ENCODE data around the gene FBXO11. TPM values are rescaled to one million over a fixed set of nuclear protein-coding genes. Genes with fewer than 3 reads are reported as not detected.

The FBXO11 gene
- total RNA-seq, 4 donors from 2014 or later = 21.5 to 31.8 (median 28.4) TPM

DNA sequence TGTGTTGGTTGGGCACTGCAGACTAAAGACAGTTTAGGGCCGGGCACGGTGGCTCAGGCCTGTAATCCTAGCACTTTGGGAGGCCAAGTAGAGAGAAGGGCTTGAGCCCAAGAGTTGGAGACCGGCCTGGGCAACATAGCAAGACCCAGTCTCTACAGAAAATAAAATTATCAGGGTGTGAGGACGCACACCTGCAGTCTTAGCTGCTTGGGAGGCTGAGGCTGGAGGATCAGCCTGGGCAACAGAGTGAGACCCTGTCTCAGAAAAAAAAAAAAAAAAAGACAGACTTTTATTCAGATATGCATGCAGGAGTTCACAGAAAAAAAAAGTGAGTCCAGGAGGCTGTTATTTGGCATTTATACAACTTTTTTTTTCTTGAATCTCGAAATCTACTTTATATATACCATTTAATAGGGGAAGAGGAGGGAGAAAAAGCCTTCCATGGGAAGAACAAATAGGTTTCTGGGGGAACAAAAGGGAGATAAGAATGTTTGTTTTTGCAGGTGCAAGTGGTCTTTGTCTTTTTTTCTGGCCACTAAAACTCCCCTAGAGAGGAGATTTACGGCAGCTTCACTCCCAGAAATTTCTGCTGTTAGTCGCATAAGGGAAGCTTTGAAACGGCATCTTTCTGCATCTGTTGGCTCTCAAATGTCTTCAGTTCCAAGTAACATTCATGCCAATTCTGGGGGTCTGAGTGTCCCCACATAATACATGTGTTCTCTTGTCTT is 127.4 kb downstream of the FBXO11 start:
- TF ChIP-seq, protein P1, sequence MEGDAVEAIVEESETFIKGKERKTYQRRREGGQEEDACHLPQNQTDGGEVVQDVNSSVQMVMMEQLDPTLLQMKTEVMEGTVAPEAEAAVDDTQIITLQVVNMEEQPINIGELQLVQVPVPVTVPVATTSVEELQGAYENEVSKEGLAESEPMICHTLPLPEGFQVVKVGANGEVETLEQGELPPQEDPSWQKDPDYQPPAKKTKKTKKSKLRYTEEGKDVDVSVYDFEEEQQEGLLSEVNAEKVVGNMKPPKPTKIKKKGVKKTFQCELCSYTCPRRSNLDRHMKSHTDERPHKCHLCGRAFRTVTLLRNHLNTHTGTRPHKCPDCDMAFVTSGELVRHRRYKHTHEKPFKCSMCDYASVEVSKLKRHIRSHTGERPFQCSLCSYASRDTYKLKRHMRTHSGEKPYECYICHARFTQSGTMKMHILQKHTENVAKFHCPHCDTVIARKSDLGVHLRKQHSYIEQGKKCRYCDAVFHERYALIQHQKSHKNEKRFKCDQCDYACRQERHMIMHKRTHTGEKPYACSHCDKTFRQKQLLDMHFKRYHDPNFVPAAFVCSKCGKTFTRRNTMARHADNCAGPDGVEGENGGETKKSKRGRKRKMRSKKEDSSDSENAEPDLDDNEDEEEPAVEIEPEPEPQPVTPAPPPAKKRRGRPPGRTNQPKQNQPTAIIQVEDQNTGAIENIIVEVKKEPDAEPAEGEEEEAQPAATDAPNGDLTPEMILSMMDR (IDR thresholded peaks at IDR 0.05 in 4 of 5, conservative IDR thresholded peaks at IDR 0.05 in 1 of 5) = no peak
- no peak for TF ChIP-seq POLR2A (IDR thresholded peaks at IDR 0.05)
- H3K4me3 ChIP-seq = no peak overlapping the region
- H3K27me3 ChIP-seq = no peaks in the 10 kb centered on the region
- H3K27ac ChIP-seq = no peak overlapping the region
- no peak for DNase-seq
- in situ Hi-C loops (cut with MboI; ENCODE audit: low sequenced_read_pairs in 4 of 4) (no loop called here), intact Hi-C loops (cut with DNase I; ENCODE audit: low total_unique reads) (no loop called here)
- H3K4me1 ChIP-seq = peaks cover 0 to 5% of the 10 kb centered on the region in 2 donors
- ATAC-seq = no peak
- no peaks in the 10 kb centered on the region for H3K36me3 ChIP-seq
- H3K9me3 ChIP-seq = no peaks in the 10 kb centered on the region

GRCh38 chr2:47777277-47777937 is 128.9 kb downstream of the FBXO11 start:
- ATAC-seq (no peak), DNase-seq (no peak)
- H3K36me3 ChIP-seq = no peaks in the 10 kb centered on the region
- intact Hi-C loops (cut with DNase I; ENCODE audit: low total_unique reads) = no loop called here
- TF ChIP-seq, protein P1 (IDR thresholded peaks at IDR 0.05 in 4 of 5, conservative IDR thresholded peaks at IDR 0.05 in 1 of 5) = no peak
- TF ChIP-seq POLR2A (IDR thresholded peaks at IDR 0.05) = no peak
- H3K27me3 ChIP-seq = no peaks in the 10 kb centered on the region
- H3K27ac ChIP-seq = no peak overlapping the region
- no peaks in the 10 kb centered on the region for H3K9me3 ChIP-seq
- in situ Hi-C loops (cut with MboI; ENCODE audit: low sequenced_read_pairs in 4 of 4) = no loop called here
- no peak overlapping the region for H3K4me3 ChIP-seq
- H3K4me1 ChIP-seq = no peaks in the 10 kb centered on the region

DNA sequence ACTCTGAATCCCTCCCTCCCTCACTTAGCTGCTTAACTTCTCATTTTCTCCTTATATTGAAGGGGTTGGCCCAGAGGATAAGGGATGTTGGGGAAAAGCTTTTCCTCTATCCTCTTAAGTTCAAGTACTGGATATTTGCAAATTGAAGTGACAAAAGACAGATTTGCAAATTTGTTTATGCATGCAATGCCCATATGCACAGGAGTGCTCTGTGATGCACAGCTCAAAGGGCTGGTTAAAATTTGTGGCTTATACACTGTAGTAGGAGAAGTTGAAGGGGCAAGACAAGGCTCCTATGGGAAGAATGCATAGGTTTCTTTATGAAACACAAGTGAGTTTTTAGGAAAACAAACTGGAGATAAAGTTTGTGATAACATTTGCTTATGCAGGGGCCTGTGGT is 131.7 kb downstream of the FBXO11 start:
- no peak for TF ChIP-seq POLR2A (IDR thresholded peaks at IDR 0.05)
- TF ChIP-seq, protein P1 (IDR thresholded peaks at IDR 0.05 in 4 of 5, conservative IDR thresholded peaks at IDR 0.05 in 1 of 5) = no peak
- no peaks in the 10 kb centered on the region for H3K27me3 ChIP-seq
- no peaks in the 10 kb centered on the region for H3K36me3 ChIP-seq
- in situ Hi-C loops (cut with MboI; ENCODE audit: low sequenced_read_pairs in 4 of 4) = no loop called here
- DNase-seq = no peak
- no peaks in the 10 kb centered on the region for H3K4me1 ChIP-seq
- no peaks in the 10 kb centered on the region for H3K9me3 ChIP-seq
- H3K27ac ChIP-seq = no peak overlapping the region
- intact Hi-C loops (cut with DNase I; ENCODE audit: low total_unique reads) = no loop called here
- no peak for ATAC-seq
- no peak overlapping the region for H3K4me3 ChIP-seq

- intact Hi-C loops (cut with DNase I; ENCODE audit: low total_unique reads) = no loop called here
- DNase-seq = no peak
- H3K9me3 ChIP-seq = no peaks in the 10 kb centered on the region
These were observed 134.0 kb downstream of the FBXO11 start for GRCh38 chr2:47772343-47772742.

More at GRCh38 chr2:47772343-47772742, 134.0 kb downstream of the FBXO11 start:
- in situ Hi-C loops (cut with MboI; ENCODE audit: low sequenced_read_pairs in 4 of 4) = no loop called here
- no peaks in the 10 kb centered on the region for H3K4me1 ChIP-seq
- no peaks in the 10 kb centered on the region for H3K36me3 ChIP-seq
- no peak for TF ChIP-seq POLR2A (IDR thresholded peaks at IDR 0.05)
- TF ChIP-seq, protein P1 (IDR thresholded peaks at IDR 0.05 in 4 of 5, conservative IDR thresholded peaks at IDR 0.05 in 1 of 5) = no peak
- no peak overlapping the region for H3K27ac ChIP-seq
- ATAC-seq = no peak
- no peaks in the 10 kb centered on the region for H3K27me3 ChIP-seq
- no peak overlapping the region for H3K4me3 ChIP-seq

All from gastrocnemius medialis (tissue), 4 donors.